T-helper 9 cell (primary cell): ENCODE data around the gene YBX2.
A peak's percentile ranks its signal among the peaks of the same experiment; 100 is the strongest.

ENCODE experiments used
- DNase-seq: peaks from one replicate; pipeline ENCODE4 v3.0.0-alpha.2; 2020

The YBX2 gene

GRCh38 chr17:7241783-7242716 lies 52.4 kb downstream of the YBX2 start, which contains the start of gene GABARAP:
Gene GABARAP, minus strand, starts transcription at chr17:7242449. Its CDS starts 119 bp downstream, at chr17:7242330.
- DNase-seq = peak; percentile 94

DNA sequence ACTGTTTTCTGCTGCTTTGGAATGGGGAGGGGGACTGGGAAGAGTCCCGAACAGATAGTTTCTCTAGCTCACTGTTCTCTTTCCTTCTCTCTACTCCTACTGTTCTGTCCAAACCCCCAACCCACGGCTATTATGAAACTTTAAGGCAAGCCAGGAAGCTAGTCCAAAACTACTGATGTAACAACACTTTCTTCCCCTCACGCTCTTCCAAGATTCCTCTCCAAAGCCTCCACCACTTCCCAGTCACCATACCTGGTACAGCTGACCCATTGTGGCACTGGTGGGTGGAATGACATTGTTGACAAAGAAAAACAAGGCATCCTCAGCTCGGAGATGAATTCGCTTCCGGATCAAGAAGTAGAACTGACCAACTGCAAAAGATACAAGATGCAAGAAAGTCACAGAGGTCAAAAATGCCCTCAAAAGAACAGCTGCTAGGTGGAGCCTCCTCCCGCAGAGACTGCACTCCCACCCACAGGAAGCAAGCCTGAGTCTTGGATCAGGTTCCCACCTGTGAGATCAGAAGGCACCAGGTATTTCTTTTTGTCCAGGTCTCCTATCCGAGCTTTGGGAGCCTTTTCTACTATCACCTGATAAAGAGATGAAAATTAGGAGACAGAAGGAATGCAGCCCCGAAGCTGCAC lies 53.2 kb downstream of the YBX2 start:
- no peak for DNase-seq

DNA sequence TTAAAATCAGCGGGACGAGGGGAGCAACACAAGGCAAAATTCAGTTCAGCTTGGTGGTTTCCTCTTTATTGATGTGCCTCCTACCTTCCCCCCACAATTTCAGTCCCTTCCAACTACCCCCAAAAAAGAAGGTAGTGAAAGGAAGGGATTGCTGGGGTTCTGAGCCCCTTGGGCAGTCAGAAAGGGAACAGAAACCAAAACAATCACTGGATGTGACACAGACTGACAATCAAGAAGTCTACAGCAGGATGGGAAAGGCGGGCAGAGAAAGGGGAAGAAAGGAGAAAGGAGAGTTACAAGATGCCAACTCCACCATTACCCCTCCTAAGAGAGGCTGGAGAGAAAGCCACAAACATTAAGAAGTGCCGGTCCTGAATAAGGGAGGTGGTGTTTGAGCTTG lies 54.1 kb downstream of the YBX2 start:
- DNase-seq = no peak

GRCh38 chr17:7239091-7240027 lies 55.1 kb downstream of the YBX2 start, which contains the start of gene PHF23:
Gene PHF23, minus strand, starts transcription at chr17:7239457. Its CDS starts 178 bp downstream, at chr17:7239279.
- peak; percentile 91 for DNase-seq

DNA sequence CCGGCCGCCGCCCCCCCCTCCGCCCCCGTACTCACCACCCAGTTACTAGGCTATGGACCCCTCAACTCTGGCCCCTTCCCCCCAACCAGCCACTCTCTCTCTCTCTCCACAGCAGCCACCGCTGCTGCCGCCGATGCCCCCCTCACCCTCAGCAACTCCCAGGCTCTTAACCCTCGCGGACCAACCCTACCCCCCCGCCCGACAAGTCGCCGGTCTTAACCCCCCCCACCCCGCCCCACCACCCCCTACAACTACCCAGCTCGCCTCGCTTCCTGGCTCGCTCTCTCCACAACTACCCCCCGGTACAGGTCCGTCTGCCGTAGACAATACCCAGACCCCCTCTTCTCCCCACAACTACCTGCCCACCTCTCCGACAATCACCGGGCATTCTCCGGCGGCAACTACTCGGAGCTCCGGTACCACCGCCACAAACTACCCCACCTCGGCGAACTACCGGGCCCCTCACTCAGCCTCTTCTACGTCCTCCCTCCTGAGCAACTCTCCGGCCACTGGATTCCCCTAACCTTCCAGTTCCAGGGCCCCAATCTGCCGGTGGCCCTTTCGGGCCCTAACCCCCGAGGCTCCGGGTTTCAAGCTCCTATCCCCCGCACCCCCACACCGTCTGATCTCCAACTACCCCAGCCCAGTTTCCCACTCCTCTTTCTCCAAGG lies 55.9 kb downstream of the YBX2 start:
- no peak for DNase-seq
